ENCODE data around the gene SUSD1.

DNA sequence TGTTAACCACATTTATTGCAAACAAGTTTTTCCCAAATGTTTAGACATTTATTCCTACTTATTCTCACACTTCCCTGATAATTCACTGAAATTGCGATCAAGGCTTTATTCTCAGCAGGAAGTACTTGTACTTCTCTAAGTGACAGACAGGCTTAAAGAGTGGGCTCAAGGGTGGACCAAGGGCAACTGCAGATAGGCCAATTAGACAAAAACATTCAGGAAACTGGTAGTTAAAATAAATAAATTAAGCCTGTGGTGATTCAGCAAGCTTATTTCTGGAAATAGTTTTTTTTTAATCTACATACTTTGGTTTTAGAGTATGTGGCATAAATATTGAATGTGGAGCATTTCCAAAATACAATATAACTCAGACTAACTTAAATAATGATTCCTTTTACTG is 142.4 kb downstream of the SUSD1 start:
- TF ChIP-seq CTCF (conservative IDR thresholded peaks at IDR 0.05; ENCODE audit: low read depth, low read length) (no peak), EZH2phosphoT487 (IDR thresholded peaks at IDR 0.05; ENCODE audit: borderline replicate concordance, low read length) (no peak)

Measured in PC-3 (cell line).